ENCODE data around the gene RXFP4.

RXFP4 gene

DNA sequence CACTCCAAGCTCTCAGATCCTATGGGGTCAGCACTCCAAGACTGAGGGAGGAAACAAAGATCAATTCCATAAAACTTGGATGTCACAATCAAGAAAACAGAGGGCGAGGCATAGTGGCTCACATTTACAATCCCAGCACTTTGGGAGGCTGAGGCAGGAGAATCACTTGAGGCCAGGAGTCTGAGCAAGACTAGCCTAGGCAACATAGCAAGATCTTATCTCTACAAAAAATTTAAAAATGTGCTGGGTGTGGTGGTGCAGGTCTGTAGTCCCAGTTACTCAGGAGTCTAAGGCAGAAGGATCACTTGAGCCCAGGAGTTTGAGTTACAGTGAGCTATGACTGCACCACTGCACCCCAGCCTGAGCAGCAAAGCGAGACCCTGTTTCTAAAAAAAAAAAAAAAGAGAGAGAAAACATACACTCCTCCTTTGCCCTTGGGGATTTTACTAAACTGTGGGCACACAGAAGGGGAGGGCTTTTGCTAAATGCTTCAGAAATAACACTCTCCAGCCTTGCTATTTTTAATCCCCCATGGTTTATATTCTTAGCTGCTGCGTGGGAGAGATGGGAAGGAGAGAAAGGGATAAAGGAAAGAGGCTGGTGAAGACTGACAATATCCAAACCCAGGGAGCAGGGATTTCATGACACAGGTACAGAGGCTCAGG, 18.8 kb downstream of the RXFP4 start:
- DNase-seq (ENCODE audit: low read depth): no peak

DNA sequence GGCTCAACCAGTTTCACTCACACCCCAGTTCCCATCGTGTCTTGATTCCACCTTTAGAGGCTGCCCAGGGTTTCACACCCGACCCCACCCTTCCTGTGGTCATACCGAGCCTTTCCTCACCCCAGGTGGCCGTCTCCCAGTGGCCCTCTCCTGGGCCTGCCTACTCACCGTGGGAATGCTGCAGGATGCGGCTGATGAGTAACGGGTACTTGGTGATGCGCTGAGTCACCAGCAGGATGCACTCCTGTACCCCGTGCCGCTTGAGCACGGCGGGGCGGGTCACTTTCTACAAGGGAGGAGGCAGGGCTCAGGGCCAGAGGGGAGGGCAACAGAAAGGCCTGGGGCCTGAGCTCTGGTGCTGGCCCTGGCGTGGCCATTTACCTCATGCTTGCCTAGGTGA, 20.5 kb downstream of the RXFP4 start:
- peak; percentile 77 for DNase-seq (ENCODE audit: low read depth)

DNA sequence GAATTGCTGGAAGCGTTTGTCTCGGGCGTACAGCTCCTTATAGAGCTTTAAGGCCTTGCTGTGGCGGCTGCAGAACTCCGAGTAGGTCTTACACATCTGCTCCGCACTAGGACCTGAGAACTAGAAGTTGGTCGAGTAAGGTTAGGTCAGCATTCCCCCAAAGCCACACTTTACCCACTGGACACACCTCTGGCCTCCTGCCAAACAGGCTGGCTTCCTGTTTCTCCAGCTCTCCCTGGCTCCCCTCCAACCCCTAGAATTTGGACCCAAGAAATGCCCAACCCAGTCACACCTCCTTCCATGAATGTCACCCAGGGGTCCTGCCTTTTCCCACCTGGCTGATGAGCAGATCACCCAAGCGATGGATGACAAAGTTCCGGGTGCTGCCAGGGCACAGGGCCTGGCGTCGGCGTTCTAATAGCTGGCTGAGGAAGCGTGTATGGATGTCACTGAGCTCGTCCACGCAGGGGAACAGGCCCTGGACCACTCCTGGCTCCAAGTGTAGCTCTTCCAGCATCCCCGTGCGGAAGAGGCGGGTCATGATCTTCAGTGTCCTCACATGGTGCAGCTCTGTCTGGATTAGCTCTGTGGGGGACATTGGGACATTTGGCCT, 21.3 kb downstream of the RXFP4 start:
- DNase-seq (ENCODE audit: low read depth): no peak

DNA sequence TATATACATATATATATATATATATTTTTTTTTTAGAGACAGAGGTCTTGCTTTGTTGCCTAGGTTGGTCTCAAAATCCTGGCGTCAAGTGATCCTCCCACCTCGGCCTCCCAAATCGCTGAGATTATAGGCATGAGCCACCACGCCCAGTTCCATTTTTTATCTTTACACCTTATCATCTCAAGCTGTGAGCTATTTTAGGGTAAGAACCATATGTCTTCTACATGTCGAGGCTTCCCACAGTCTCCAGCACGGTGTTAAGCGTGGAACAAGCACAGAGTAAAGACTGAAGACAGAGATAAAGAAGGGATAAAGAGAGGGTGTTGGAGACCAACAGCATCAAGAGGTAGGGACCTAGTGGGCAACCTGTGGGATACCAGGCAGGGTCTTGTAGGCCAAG, 22.8 kb downstream of the RXFP4 start:
- no peak for DNase-seq (ENCODE audit: low read depth)

DNA sequence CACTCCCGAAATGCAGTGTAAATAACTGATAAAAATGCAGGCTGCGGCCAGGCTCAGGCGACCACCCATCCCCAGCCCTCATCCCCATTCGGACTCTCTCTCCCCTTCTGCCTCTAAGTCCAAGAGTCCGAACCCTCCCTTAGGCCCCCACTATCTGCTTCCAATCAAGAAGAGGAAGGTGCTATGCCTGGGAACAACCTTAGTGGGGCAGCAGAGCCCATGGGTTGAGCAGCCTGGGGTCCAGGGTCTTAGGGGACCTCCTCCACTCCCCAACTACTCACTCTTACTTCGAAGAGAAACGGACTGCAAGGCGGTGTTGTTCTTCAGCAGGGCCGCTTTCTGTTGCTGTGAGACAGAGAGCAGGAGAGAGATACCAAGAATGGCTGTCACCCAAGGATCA, 24.7 kb downstream of the RXFP4 start:
- DNase-seq (ENCODE audit: low read depth): no peak

DNA sequence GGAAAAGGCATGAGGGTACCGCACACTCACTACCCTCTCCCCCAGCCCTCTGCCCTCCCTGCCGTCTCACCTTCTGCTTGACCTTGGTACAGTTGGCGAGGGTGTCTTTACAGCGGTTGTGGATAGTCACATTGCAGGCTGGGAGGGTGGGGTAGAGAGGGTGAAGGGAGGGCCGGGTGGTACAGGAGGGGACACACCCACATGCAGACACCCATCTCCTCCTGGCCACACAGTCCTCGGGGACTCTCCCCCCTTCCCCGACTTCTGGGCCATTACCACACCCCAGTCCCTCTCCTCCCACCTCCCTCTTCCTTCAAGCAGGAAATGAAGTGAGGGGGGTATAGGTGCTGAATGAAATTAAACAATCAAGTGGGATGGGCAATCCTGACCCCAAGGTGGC, 25.3 kb downstream of the RXFP4 start:
- no peak for DNase-seq (ENCODE audit: low read depth)

DNA sequence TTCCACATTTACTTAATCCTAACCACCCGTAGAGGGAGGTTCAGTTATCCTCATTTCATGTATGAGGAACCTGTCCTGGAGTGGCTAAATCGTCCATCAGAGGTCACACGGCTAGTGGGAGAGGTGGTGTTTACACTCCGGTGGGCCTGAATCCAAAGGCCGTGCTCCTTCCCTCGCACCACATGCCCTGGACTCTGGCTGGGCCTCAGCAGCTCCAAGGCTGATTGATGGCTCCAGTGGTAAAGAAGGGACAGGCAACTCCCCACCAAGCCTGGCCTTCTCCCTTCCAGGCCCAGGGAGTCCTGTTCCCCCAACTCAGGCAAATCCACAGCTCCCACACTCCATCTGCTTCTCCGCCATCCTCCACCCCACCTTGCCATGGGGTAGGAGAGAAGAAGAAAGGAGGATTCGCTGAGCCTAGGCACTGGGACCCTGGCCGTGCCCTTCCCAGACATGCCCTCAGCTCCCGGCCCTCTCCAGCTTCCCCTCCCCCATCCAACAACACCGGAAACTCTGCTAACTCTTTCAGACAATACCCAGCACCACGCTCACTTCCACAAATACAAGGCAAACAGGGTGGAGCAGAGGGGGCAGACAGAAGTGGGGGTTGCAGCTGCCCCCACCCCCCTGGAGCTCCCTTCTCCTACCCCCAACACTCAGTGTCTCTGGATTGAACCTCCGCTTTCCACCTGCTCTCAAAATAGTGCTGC, 26.1 kb downstream of the RXFP4 start:
- no peak for DNase-seq (ENCODE audit: low read depth)

DNA sequence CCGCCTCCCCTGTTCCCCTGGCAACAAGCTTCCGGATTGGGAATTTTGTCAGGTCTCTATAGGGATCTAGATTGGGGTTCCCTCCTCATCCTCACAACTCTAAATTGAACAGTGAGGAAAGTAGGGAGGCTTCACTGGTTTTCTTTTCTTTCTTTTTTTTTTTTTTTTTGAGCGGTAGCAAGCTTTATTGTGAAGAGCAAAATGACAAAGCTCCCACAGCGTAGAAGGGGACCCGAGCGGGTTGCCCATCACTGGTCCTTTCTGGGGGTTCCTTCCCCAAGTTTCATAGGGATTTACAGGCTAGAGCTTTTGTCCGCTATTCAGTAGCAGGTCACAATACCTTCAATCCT, 26.6 kb downstream of the RXFP4 start:
- no peak for DNase-seq (ENCODE audit: low read depth)

DNA sequence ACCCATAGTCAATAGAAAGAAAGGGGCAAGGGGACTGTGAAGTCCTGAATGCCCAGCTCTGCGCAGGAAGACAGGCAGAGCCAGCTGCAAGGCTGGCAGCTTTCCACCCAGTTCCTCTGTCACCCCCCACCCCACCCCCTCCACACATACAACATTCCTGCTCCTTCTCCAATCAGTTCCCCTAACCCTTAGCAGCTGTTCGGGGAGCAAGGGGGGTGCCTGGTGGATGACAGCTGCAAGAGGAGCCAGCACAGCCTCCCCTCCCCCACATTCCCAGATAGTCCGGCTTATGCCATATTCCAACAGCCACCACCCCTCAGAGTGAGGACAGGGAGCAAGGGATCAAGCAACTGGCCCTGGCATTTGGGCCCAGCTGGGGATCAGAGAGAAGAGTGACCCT, 27.2 kb downstream of the RXFP4 start:
- peak; percentile 31 for DNase-seq (ENCODE audit: low read depth)

DNA sequence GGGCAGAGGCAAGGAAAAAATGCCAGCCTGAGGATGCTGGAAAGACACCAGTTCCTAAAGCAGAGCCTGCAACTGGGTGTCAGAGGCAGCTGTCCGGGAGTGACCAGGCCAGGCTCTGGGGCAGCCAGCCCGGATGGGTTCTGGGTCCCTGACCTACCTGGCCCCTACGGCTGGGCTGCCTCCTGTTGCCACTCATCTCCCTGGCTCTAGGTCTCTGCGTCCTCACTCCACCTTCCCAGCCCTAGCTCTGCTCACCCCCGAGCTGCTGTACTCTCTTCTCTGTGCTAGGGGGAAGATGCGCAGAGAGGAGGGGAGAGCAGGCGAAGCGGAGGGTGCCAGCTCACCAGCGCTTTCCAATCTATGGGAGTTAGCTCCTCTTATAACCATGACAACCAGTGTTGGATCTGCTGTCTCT, 27.9 kb downstream of the RXFP4 start:
- DNase-seq (ENCODE audit: low read depth): no peak

DNA sequence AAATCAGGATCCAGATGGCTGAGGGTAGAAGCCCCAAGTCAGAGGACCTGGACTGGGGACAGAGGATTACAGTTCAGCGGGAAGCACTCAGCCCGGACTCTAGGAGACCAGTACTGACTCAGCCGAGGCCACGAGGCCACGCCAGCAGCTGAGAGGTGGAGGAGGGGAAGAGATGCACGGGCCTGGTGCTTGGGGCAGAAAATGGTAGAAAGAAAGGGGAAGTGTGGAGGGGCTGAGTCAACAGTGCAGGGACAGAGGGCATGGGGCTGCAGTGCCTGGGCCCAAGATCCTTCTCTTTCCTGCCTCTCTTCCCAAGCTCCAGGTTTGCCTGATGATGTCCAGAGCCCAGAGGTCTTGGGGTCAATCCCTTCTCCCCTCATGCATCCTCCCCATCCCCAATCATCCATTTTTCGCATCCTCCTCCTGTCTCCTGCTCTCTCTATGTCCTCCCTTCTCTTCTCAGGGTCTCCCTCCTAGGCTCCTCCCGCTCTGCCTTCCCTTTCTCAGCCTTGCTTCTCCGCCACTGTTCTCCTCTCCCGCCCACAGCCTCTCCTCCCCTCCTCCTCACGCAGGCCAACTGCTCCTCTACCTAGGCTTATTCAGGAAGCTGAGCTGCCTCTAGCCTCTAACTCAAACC, 29.2 kb downstream of the RXFP4 start:
- peak; percentile 47 for DNase-seq (ENCODE audit: low read depth)

DNA sequence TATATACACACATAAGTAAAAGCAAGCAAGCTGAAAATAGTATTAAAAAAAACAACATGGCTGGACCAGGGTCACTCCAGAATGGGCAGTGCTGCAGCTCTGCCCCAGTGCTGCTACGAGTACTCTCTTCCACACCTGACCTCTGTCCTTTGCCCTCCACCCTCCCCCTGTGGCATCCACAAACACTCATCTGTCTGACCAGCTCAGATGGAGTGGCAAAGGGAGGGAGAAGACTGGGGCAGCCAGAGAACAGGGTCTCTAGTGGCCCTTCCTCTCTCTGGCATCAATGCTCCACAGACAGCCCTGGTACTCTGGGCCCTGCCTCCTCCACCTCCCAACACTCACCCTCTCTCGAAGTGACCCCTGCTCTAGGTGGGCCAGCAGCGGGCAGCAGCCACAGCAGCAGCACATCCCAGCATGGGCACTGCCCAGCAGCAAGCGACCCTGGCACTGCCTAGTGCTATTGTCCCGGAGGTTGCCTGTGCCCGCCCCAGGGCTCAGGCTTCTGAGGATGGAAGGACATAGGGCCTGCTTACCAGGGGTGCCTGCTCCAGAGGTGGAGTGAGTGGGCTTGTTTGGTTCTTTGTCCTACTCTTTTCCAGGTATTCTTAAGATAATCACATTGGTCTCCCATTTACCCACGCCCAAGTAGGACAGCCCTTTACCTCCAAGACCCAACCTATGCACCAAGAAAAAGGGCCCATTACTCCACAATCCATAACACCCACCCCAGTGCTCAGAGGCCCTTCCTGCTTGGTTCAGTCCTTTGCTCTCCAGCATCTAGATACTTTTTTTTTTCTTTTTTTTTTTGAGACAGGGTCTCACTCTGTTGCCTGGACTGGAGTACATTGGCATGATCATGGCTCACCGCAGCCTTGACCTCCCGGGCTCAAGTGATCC, 30.7 kb downstream of the RXFP4 start:
- no peak for DNase-seq (ENCODE audit: low read depth)

DNA sequence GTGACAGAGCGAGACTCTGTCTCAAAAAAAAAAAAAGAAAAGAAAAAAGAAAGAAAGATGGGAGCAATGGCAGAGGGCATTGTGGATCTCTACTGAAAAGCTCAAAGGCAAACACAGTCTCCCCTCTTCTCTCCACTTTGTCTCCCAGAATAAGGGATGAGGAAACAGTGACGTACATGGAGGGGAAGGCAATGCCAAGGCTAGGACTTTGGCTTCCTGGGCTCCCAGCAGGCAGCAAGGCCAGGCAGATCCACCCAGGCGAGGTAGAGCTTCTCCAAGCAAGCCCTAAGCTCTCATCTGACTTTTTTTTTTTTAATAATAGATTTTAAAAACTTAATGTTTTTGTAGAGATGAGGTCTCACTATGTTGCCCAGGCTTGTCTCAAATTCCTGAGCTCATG, 32.3 kb downstream of the RXFP4 start:
- no peak for DNase-seq (ENCODE audit: low read depth)

DNA sequence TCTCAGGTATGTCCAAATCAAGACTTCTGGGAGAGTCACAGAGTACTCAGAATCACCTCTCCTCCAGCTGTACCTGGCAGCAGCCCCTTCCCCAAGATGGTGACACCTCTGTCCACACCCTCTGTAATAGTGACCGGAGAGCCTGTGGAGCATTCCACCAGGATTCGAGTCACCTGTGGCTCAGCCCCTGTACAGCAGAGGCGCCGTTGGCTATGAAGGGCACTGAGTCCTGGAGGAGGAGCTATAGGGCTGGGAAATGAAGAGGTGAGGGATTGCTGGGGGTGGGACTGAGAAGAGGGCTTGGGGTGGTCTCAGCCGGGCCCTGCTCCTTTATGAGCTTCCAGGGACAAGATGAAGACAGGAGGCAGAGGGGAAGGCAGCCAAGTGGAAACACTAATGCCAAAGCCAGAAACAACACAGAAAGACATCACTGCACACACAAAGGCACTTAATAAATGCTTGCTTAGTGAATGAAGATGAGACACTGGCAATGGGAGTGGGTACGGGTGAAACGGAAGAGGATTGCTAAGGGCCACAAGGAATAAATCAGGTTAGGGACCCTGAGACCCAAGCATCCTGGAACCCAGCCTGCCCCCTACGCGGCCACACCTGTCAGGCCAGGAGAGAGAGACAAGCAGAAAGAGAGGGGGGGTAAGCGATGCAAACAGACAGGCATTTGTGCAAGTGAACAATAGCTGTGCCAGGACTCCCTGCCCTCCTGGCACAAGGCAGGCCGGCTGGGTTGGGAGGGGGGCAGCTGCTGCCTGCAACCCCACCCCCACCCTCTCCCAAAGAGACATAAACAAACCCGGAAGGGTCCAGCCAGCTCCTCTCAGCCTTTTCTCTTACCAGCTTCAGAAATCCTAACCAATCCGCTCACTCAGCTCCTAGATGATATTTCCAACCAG, 33.0 kb downstream of the RXFP4 start:
- DNase-seq (ENCODE audit: low read depth): no peak

DNA sequence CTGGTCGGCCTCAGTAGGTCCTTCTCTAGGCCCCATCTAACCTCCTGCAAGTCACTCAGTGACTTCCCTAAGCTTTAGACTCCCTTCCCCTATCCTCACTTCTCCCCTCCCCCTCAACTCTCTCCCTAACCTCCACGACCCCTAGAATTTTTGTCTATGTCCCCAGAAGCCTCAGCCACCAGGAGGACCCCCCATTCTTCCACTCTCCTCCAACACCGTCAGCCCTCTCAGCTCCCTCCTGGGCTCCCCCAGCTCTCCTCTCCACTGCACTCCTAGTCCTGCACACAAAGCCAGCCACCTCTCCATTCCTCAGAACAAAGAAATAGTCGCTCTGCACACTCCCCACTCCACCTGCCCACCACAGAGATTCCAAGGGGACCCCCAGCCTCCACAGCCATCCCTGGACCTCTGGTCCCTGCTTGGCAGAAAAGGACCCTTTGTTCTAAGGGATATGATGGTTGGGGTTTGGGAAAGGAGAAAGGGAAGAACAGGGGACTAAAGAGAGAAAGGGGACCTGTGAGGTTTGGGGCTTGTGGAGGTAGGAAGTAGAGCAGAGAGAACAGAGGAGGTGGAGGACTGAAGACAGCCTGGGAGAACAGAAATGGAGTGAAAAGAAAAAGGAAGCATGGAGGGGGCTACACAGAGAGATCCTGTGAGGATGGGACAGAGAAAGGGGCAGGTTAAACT, 34.1 kb downstream of the RXFP4 start:
- no peak for DNase-seq (ENCODE audit: low read depth)

DNA sequence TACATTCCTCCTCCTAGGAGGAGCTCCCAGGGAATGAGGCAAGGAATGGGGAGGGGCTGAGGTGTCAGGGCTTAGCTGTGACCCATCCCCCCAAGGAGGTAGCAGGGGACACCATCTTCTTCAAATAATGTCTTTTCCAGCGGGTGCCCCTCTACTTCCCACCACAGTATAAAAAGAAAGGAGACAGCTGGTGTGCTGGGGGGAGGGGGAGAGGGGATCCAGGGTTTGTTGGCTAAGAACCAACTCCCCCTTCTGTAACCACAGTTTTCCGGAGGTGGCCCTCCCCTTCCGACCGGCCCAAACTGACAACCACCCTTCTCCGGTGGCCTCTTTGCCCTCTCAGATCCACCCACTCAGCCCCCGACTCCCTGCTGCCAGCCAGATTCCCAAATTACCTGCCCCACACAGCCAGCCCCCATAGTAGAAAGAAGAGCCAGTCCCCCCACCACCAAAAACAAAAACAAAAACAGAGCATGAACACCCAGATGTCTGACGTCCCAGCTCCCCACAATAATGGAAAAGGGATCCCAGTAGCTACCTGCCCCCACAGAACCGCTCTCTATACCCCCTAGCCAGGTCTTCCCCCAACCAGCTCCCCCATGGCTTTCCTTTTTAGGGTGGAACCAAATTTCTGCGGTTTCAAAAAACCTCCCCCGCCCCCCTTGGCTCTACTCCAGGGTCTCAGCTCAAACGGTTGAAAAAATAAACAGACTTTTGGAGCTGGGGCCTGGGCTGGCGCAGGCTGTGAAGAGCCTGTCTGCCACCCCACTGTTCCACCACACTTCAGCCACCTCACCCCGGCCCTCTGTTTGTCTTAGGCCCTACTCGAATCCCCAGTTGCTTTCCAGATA, 34.8 kb downstream of the RXFP4 start:
- DNase-seq (ENCODE audit: low read depth): peak; percentile 70

DNA sequence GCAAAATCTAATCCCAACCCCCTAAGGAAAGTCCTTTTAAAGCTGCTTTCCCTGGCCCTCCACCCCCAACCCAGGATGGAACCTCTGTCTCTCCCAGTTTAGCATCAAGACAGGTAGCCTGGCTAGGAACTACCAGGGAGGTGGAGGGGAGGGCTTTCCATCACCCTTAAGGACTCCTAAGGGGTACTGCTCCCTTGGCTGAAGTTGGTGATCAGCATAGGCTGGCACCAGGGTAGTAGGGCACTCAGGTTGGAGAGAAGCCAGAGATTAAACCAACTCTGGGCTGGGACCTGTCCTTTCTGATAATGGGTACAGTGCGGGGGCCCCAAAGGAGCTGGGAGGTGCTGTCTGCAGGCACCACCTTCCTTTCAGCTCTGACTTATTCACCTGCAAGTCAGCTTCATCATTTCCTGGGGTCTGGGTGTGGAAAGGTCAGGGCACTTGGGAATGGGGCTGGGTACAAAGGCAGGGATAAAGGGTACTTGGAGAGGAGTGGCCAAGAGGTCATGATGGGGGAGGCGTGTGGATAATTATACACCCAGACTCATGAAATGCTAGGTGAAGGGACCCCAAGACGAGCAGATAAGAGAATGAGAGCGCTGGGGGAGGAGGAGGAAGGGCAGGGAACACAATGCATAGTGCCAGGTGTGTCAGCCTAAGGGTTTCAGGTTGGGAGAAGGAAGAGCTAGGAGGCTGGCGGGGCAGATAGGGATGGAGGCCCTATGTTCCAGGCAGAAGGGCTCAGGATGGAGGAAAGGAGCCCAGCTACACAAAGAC, 35.7 kb downstream of the RXFP4 start:
- DNase-seq (ENCODE audit: low read depth): no peak

DNA sequence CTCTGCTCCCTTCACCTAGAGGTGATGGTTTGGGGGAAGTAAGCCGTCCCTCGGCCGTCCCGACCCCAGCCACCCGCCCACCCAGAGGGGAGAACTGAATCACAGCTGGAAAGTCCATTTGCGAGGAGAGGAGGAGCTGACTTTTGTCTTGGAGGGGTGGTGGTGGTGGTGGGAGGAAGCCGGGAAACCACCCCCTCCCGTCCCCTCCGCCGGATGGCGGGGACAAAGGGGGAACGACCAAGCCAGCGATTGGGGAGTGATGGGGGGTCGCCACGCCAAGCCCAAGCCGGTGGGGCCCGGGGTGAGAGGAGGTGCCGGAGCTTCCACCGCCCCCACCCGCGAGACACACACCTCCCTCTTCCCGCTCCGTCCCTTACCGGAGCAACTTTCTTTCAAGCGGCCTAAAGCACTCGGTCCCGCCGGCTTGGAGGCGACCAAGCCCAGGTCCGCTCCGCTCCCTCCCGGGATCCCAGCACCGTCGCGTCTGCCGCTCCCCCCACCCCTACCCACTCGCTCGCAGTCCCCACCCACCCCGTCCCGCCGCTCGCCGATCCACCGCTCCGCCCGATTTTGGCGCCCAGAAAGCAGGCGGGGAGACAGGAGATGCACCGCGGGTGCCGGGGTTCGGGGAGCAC, 36.4 kb downstream of the RXFP4 start:
- no peak for DNase-seq (ENCODE audit: low read depth)

Measured in fibroblast of gingiva (primary cell).